ENCODE measurements around the gene UBAC2.

Gene UBAC2

GRCh38 chr13:99278200-99278599 is 77.5 kb downstream of the UBAC2 start:
- peaks cover 51% of the 10 kb centered on the region for H3K36me3 Mint-ChIP-seq
- no peak for ATAC-seq
- no peak overlapping the region for H3K4me3 Mint-ChIP-seq
- no peaks in the 10 kb centered on the region for H3K27me3 Mint-ChIP-seq
- peaks cover 95% of the 10 kb centered on the region for H3K4me1 Mint-ChIP-seq
- H3K27ac Mint-ChIP-seq, result no peak overlapping the region
- H3K9me3 Mint-ChIP-seq, result no peaks in the 10 kb centered on the region

GRCh38 chr13:99278843-99279242 is 78.2 kb downstream of the UBAC2 start:
- H3K36me3 Mint-ChIP-seq, result peaks cover 44% of the 10 kb centered on the region
- no peaks in the 10 kb centered on the region for H3K27me3 Mint-ChIP-seq
- H3K27ac Mint-ChIP-seq, result peak overlapping the region; percentile 92
- no peak overlapping the region for H3K4me3 Mint-ChIP-seq
- peaks cover 94% of the 10 kb centered on the region for H3K4me1 Mint-ChIP-seq
- ATAC-seq, result no peak
- H3K9me3 Mint-ChIP-seq, result no peaks in the 10 kb centered on the region

GRCh38 chr13:99279637-99280036 is 79.0 kb downstream of the UBAC2 start:
- no peak for ATAC-seq
- Mint-ChIP-seq H3K4me1 (peaks cover 95% of the 10 kb centered on the region), H3K4me3 (no peak overlapping the region), H3K36me3 (peaks cover 38% of the 10 kb centered on the region), H3K9me3 (no peaks in the 10 kb centered on the region), H3K27ac (peak overlapping the region; percentile 92), H3K27me3 (no peaks in the 10 kb centered on the region)

- peak overlapping the region; percentile 92 for H3K27ac Mint-ChIP-seq
- peaks cover 95% of the 10 kb centered on the region for H3K4me1 Mint-ChIP-seq
- ATAC-seq, result no peak
- H3K9me3 Mint-ChIP-seq, result no peaks in the 10 kb centered on the region
- peaks cover 33% of the 10 kb centered on the region for H3K36me3 Mint-ChIP-seq
- H3K27me3 Mint-ChIP-seq, result no peaks in the 10 kb centered on the region
- H3K4me3 Mint-ChIP-seq, result no peak overlapping the region
These were observed 79.5 kb downstream of the UBAC2 start for GRCh38 chr13:99280166-99280565.

- H3K4me3 Mint-ChIP-seq, result peak overlapping the region; percentile 34
- H3K9me3 Mint-ChIP-seq, result no peaks in the 10 kb centered on the region
- H3K36me3 Mint-ChIP-seq, result peaks cover 27% of the 10 kb centered on the region
- peak overlapping the region; percentile 92 for H3K27ac Mint-ChIP-seq
- peaks cover 93% of the 10 kb centered on the region for H3K4me1 Mint-ChIP-seq
- ATAC-seq, result peak; percentile 93
- no peaks in the 10 kb centered on the region for H3K27me3 Mint-ChIP-seq
These were observed 81.2 kb downstream of the UBAC2 start for GRCh38 chr13:99281811-99282263.

GRCh38 chr13:99282264-99283231 is 81.9 kb downstream of the UBAC2 start:
- H3K4me3 Mint-ChIP-seq, result peak overlapping the region; percentile 43
- peaks cover 95% of the 10 kb centered on the region for H3K4me1 Mint-ChIP-seq
- H3K36me3 Mint-ChIP-seq, result peaks cover 30% of the 10 kb centered on the region
- peak overlapping the region; percentile 92 for H3K27ac Mint-ChIP-seq
- ATAC-seq, result peak; percentile 86
- H3K27me3 Mint-ChIP-seq, result no peaks in the 10 kb centered on the region
- H3K9me3 Mint-ChIP-seq, result no peaks in the 10 kb centered on the region

- H3K27me3 Mint-ChIP-seq, result no peaks in the 10 kb centered on the region
- peaks cover 96% of the 10 kb centered on the region for H3K4me1 Mint-ChIP-seq
- peak overlapping the region; percentile 92 for H3K27ac Mint-ChIP-seq
- H3K36me3 Mint-ChIP-seq, result peaks cover 20% of the 10 kb centered on the region
- H3K4me3 Mint-ChIP-seq, result no peak overlapping the region
- H3K9me3 Mint-ChIP-seq, result no peaks in the 10 kb centered on the region
- ATAC-seq, result no peak
These were observed 85.0 kb downstream of the UBAC2 start for GRCh38 chr13:99285432-99286182.

- no peaks in the 10 kb centered on the region for H3K9me3 Mint-ChIP-seq
- H3K4me1 Mint-ChIP-seq, result peaks cover 90% of the 10 kb centered on the region
- H3K27me3 Mint-ChIP-seq, result no peaks in the 10 kb centered on the region
- H3K36me3 Mint-ChIP-seq, result peaks cover 28% of the 10 kb centered on the region
- H3K27ac Mint-ChIP-seq, result peak overlapping the region; percentile 48
- ATAC-seq, result no peak
- H3K4me3 Mint-ChIP-seq, result no peak overlapping the region
These were observed 86.9 kb downstream of the UBAC2 start for GRCh38 chr13:99287551-99287950.

GRCh38 chr13:99288089-99288488 is 87.4 kb downstream of the UBAC2 start:
- Mint-ChIP-seq H3K36me3 (peaks cover 33% of the 10 kb centered on the region), H3K4me3 (peak overlapping the region; percentile 10), H3K9me3 (no peaks in the 10 kb centered on the region), H3K4me1 (peaks cover 90% of the 10 kb centered on the region), H3K27ac (peak overlapping the region; percentile 48), H3K27me3 (no peaks in the 10 kb centered on the region)
- ATAC-seq, result peak; percentile 95

- ATAC-seq, result no peak
- peak overlapping the region; percentile 48 for H3K27ac Mint-ChIP-seq
- no peaks in the 10 kb centered on the region for H3K9me3 Mint-ChIP-seq
- peaks cover 91% of the 10 kb centered on the region for H3K4me1 Mint-ChIP-seq
- no peak overlapping the region for H3K4me3 Mint-ChIP-seq
- H3K27me3 Mint-ChIP-seq, result no peaks in the 10 kb centered on the region
- H3K36me3 Mint-ChIP-seq, result peaks cover 44% of the 10 kb centered on the region
These were observed 88.6 kb downstream of the UBAC2 start for GRCh38 chr13:99289271-99289670.

GRCh38 chr13:99289674-99290337 is 89.2 kb downstream of the UBAC2 start:
- H3K9me3 Mint-ChIP-seq, result no peaks in the 10 kb centered on the region
- H3K4me3 Mint-ChIP-seq, result no peak overlapping the region
- no peak for ATAC-seq
- peak overlapping the region; percentile 48 for H3K27ac Mint-ChIP-seq
- no peaks in the 10 kb centered on the region for H3K27me3 Mint-ChIP-seq
- H3K36me3 Mint-ChIP-seq, result peaks cover 46% of the 10 kb centered on the region
- peaks cover 88% of the 10 kb centered on the region for H3K4me1 Mint-ChIP-seq

- H3K4me1 Mint-ChIP-seq, result peaks cover 87% of the 10 kb centered on the region
- H3K27ac Mint-ChIP-seq, result peak overlapping the region; percentile 48
- no peak for ATAC-seq
- H3K36me3 Mint-ChIP-seq, result peaks cover 56% of the 10 kb centered on the region
- H3K9me3 Mint-ChIP-seq, result no peaks in the 10 kb centered on the region
- H3K27me3 Mint-ChIP-seq, result no peaks in the 10 kb centered on the region
- no peak overlapping the region for H3K4me3 Mint-ChIP-seq
These were observed 90.2 kb downstream of the UBAC2 start for GRCh38 chr13:99290894-99291293.

- no peaks in the 10 kb centered on the region for H3K9me3 Mint-ChIP-seq
- H3K36me3 Mint-ChIP-seq, result peaks cover 68% of the 10 kb centered on the region
- no peaks in the 10 kb centered on the region for H3K27me3 Mint-ChIP-seq
- H3K4me1 Mint-ChIP-seq, result peaks cover 89% of the 10 kb centered on the region
- ATAC-seq, result no peak
- no peak overlapping the region for H3K4me3 Mint-ChIP-seq
- peak overlapping the region; percentile 74 for H3K27ac Mint-ChIP-seq
These were observed 92.5 kb downstream of the UBAC2 start for GRCh38 chr13:99293178-99293577.

GRCh38 chr13:99294198-99294597 is 93.5 kb downstream of the UBAC2 start:
- no peaks in the 10 kb centered on the region for H3K27me3 Mint-ChIP-seq
- no peak overlapping the region for H3K27ac Mint-ChIP-seq
- H3K36me3 Mint-ChIP-seq, result peaks cover 71% of the 10 kb centered on the region
- peaks cover 88% of the 10 kb centered on the region for H3K4me1 Mint-ChIP-seq
- ATAC-seq, result no peak
- no peaks in the 10 kb centered on the region for H3K9me3 Mint-ChIP-seq
- H3K4me3 Mint-ChIP-seq, result no peak overlapping the region

GRCh38 chr13:99294958-99295357 is 94.3 kb downstream of the UBAC2 start:
- Mint-ChIP-seq H3K4me1 (peaks cover 88% of the 10 kb centered on the region), H3K27ac (peak overlapping the region; percentile 69), H3K27me3 (no peaks in the 10 kb centered on the region), H3K9me3 (no peaks in the 10 kb centered on the region), H3K36me3 (peaks cover 68% of the 10 kb centered on the region), H3K4me3 (peak overlapping the region; percentile 60)
- ATAC-seq, result no peak
